Fibroblast of lung (primary cell): ENCODE measurements around the gene PLAC8. TPM values are rescaled to one million over a fixed set of nuclear protein-coding genes. Genes with fewer than 3 reads are reported as not detected.

Source experiments
- DNase-seq, 2 donors: peaks; one replicate each; pipeline versions ENCODE4 v3.0.0 to v3.0.0-alpha.2; 2010; ENCODE audit warnings: low read depth in 2 of 2
- H2AFZ ChIP-seq: 2 replicates; pipeline ENCODE4 v1.5.1; 2012; ENCODE audit warnings: low read length, control low read depth, inconsistent platforms
- H3K27ac ChIP-seq: 2 replicates; pipeline ENCODE4 v1.5.1; 2011; ENCODE audit warnings: low read length, control low read depth; ENCODE audit not compliant: insufficient read depth
- H3K27me3 ChIP-seq: 2 replicates; pipeline ENCODE4 v1.5.1; 2011; ENCODE audit warnings: mild to moderate bottlenecking, low read length; ENCODE audit not compliant: control insufficient read depth, insufficient read depth
- H3K36me3 ChIP-seq: 2 replicates; pipeline ENCODE4 v1.5.1; 2011; ENCODE audit warnings: low read length; ENCODE audit not compliant: control insufficient read depth, insufficient read depth
- H3K4me1 ChIP-seq: 2 replicates; pipeline ENCODE4 v1.5.1; 2011; ENCODE audit warnings: low read length; ENCODE audit not compliant: control insufficient read depth, insufficient read depth; ENCODE audit errors: extremely low read depth
- H3K4me2 ChIP-seq: 2 replicates; pipeline ENCODE4 v1.5.1; 2011; ENCODE audit warnings: low read length, control low read depth; ENCODE audit not compliant: insufficient read depth; ENCODE audit errors: extremely low read depth
- H3K4me3 ChIP-seq, 4 experiments: fragments of 200-600 bp in 1 of 4; sonication (generic) in 1 of 4; replicated peaks in 1 of 4; 2 replicates each; pipeline ENCODE4 v1.5.1; 2011 to 2016; ENCODE audit warnings: low read length in 4 of 4, low read depth in 3 of 4, mild to moderate bottlenecking in 3 of 4, control low read depth in 2 of 4, inconsistent platforms in 1 of 4, mixed read lengths in 1 of 4; ENCODE audit not compliant: insufficient read depth in 1 of 4; ENCODE audit errors: control extremely low read depth in 1 of 4
- H3K79me2 ChIP-seq: 2 replicates; pipeline ENCODE4 v1.5.1; 2012; ENCODE audit warnings: mild to moderate bottlenecking, low read length, inconsistent platforms; ENCODE audit not compliant: control insufficient read depth, insufficient read depth
- H3K9ac ChIP-seq: 2 replicates; pipeline ENCODE4 v1.5.1; 2011; ENCODE audit warnings: mild to moderate bottlenecking, low read length, control low read depth; ENCODE audit not compliant: insufficient read depth
- H3K9me3 ChIP-seq: 2 replicates; pipeline ENCODE4 v1.5.1; 2012; ENCODE audit warnings: low read depth, low read length; ENCODE audit not compliant: control insufficient read depth, insufficient read depth
- H4K20me1 ChIP-seq: 2 replicates; pipeline ENCODE4 v1.5.1; 2011; ENCODE audit warnings: low read length; ENCODE audit not compliant: control insufficient read depth, insufficient read depth; ENCODE audit errors: extremely low read depth
- CTCF ChIP-seq, 2 donors: IDR thresholded peaks in 1 of 2; conservative IDR thresholded peaks in 1 of 2; 1 replicate in 1 of 2; 2 replicates in 1 of 2; pipeline ENCODE4 v1.5.1; 2011 to 2012; ENCODE audit warnings: low read length in 2 of 2, control low read depth in 1 of 2, inconsistent platforms in 1 of 2, low read depth in 1 of 2, mild to moderate bottlenecking in 1 of 2
- EZH2 ChIP-seq: IDR thresholded peaks from 2 replicates; pipeline ENCODE4 v1.5.1; 2012; ENCODE audit warnings: low read length, control low read depth, mild to moderate bottlenecking; ENCODE audit errors: missing control alignments
- polyA plus RNA-seq, 2 donors: library from polyadenylated mRNA; depleted of rRNA in 1 of 2; stranded (reverse) in 1 of 2; unstranded in 1 of 2; fragments of >200 nt; gene quantifications; 2 replicates each; pipeline ENCODE4 v1.2.1, GENCODE V29; 2011 to 2012; ENCODE audit warnings: missing spikeins in 1 of 2
- total RNA-seq: library from RNA; depleted of rRNA; stranded (reverse); fragments of >200 nt; gene quantifications from 2 replicates; pipeline ENCODE4 v1.2.1, GENCODE V29; 2014

PLAC8 gene
- total and polyA plus RNA-seq, 2 donors (not counting 1 experiment from before 2014, with no cell fraction given), result 0.33 to 0.79 TPM

DNA sequence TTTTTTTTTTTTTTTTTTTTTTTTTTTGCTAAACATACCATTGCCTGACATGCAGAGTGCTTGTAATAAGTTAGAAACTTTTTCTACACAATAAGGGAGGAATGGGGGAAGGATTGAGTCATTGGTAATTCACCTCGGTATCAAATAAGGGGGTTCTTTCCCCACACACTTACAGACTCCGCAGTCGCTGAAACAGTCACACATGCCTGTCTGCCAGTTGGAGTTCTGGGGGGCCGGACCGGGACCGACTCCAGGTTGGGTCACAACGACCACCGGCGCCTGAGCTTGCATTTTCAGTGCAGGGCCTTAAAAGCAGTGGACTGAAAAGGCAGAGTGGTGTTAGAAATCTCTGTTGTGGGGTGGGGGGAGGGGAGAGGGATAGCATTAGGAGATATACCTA is 6.9 kb downstream of the PLAC8 start:
- DNase-seq, result no peak
- H3K36me3 ChIP-seq, result no peaks in the 10 kb centered on the region
- no peak overlapping the region for H2AFZ ChIP-seq
- no peaks in the 10 kb centered on the region for H3K27me3 ChIP-seq
- peaks cover 3% of the 10 kb centered on the region for H3K4me1 ChIP-seq
- H3K9me3 ChIP-seq, result no peaks in the 10 kb centered on the region
- H4K20me1 ChIP-seq, result no peaks in the 10 kb centered on the region
- no peak overlapping the region for H3K4me2 ChIP-seq
- no peak overlapping the region for H3K9ac ChIP-seq
- no peaks in the 10 kb centered on the region for H3K79me2 ChIP-seq
- H3K27ac ChIP-seq, result no peak overlapping the region
- no peak overlapping the region for H3K4me3 ChIP-seq
- TF ChIP-seq EZH2, result no peak
- no peak for TF ChIP-seq CTCF (conservative IDR thresholded peaks at IDR 0.05 in 1 of 2, IDR thresholded peaks at IDR 0.05 in 1 of 2; ENCODE audit: low read depth in 1 of 2, low read length in 2 of 2)

- Histone ChIP-seq H3K27ac (no peak overlapping the region), H3K4me2 (no peak overlapping the region), H3K79me2 (no peaks in the 10 kb centered on the region), H3K9ac (no peak overlapping the region), H3K9me3 (no peaks in the 10 kb centered on the region), H4K20me1 (no peaks in the 10 kb centered on the region), H3K36me3 (no peaks in the 10 kb centered on the region), H3K4me1 (no peaks in the 10 kb centered on the region), H3K27me3 (no peaks in the 10 kb centered on the region), H3K4me3 (no peak overlapping the region), H2AFZ (no peak overlapping the region)
- no peak for DNase-seq
- TF ChIP-seq EZH2, result no peak
- no peak for TF ChIP-seq CTCF (conservative IDR thresholded peaks at IDR 0.05 in 1 of 2, IDR thresholded peaks at IDR 0.05 in 1 of 2; ENCODE audit: low read depth in 1 of 2, low read length in 2 of 2)
Observed at GRCh38 chr4:83104991-83105390, 9.5 kb downstream of the PLAC8 start.

GRCh38 chr4:83096397-83096796 is 18.1 kb downstream of the PLAC8 start:
- Histone ChIP-seq H3K79me2 (no peaks in the 10 kb centered on the region), H3K4me3 (no peak overlapping the region), H3K9me3 (no peaks in the 10 kb centered on the region), H3K4me1 (no peaks in the 10 kb centered on the region), H3K27me3 (no peaks in the 10 kb centered on the region), H3K4me2 (no peak overlapping the region), H3K36me3 (no peaks in the 10 kb centered on the region), H2AFZ (no peak overlapping the region), H3K9ac (no peak overlapping the region), H3K27ac (no peak overlapping the region), H4K20me1 (no peaks in the 10 kb centered on the region)
- no peak for DNase-seq
- TF ChIP-seq EZH2, result no peak
- no peak for TF ChIP-seq CTCF (conservative IDR thresholded peaks at IDR 0.05 in 1 of 2, IDR thresholded peaks at IDR 0.05 in 1 of 2; ENCODE audit: low read depth in 1 of 2, low read length in 2 of 2)
